WI38 (cell line): Measurements from ENCODE around the gene SEC14L3.
"Not testable (repeated sequence)": the region's sequence is repeated elsewhere in the genome, so short reads cannot be mapped to it uniquely, and the experiment has no call there.

Experiments used
- H3K4me3 ChIP-seq: 2 replicates; pipeline ENCODE4 v1.5.1; 2011; ENCODE audit warnings: low read depth, mild to moderate bottlenecking, control low read depth, low read length
- TF ChIP-seq, protein P1 (sequence below): IDR thresholded peaks from 2 replicates; pipeline ENCODE4 v1.5.1; 2012; ENCODE audit warnings: low read depth, mild to moderate bottlenecking, control low read depth, low read length

The SEC14L3 gene

DNA sequence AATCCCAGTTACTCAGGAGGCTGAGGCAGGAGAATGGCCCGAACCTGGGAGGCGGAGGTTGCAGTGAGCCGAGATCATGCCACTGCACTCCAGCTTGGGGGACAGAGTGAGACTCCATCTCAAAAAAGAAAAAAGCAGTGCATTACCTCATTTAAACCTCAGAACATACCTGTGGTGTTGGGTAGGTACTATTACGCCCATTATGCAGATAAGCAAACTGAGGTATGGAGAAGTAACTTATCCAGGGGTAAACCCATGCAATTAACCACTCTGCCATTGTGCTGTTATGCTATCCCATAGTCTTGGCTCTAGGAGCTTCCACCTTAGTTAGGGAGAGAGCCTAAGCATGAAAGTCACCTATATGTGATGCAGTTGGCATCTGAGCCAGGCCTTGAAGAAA lies 2.3 kb upstream of the SEC14L3 start:
- no peak overlapping the region for H3K4me3 ChIP-seq
- TF ChIP-seq, protein P1, sequence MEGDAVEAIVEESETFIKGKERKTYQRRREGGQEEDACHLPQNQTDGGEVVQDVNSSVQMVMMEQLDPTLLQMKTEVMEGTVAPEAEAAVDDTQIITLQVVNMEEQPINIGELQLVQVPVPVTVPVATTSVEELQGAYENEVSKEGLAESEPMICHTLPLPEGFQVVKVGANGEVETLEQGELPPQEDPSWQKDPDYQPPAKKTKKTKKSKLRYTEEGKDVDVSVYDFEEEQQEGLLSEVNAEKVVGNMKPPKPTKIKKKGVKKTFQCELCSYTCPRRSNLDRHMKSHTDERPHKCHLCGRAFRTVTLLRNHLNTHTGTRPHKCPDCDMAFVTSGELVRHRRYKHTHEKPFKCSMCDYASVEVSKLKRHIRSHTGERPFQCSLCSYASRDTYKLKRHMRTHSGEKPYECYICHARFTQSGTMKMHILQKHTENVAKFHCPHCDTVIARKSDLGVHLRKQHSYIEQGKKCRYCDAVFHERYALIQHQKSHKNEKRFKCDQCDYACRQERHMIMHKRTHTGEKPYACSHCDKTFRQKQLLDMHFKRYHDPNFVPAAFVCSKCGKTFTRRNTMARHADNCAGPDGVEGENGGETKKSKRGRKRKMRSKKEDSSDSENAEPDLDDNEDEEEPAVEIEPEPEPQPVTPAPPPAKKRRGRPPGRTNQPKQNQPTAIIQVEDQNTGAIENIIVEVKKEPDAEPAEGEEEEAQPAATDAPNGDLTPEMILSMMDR: no peak

DNA sequence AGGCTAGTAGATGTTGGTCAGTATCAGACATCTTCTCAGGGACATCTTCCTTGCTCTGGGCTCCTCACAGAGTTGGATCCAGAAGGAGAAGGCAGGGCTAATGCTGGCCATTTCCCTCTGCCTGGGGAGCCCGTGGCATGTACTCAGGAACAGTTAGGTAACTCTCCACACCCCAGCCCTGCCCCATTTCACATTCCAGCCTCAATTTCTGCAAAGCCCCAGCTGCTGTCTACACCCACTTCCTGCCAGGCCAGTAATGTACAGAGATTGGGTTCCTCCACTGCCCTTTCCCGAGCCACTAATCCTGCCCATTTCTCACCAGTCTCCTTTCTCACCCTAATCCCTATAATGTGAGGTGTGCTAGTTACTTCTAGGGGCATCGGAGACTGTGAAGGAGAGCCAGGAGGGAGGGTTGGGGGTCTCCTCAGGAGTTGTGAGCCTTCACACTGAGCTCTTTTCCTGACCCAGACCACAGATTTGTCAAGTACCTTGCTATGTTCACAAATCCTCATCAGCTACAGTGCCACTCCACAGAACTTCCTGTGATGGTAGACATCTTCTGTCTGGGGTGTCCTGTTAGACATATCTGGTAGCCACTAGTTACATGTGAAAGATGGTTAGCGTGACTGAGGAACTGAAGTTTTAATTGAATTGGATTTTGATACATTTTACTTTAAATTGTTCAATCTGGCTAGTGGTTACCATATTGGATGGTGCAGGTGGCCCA lies 1.3 kb upstream of the SEC14L3 start:
- H3K4me3 ChIP-seq: no peak overlapping the region
- TF ChIP-seq, protein P1: no peak

DNA sequence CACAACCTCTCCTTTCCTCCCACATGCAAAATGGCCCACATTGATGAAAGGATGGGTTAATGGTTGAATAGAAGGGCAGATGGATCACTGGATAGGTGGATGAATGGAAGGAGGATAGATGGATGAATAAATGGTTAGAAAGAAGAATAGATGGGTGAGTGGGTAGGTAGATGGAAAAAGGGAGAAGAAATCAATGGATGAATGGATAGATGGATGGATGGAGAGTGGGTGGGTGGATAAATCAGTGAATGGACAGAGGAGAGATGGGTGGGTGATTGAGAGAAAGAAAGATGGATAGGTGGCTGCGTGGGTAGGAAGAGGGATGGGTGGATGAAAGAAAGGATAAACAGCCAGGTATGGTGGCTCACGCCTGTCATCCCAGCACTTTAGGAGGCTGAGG lies 1.2 kb downstream of the SEC14L3 start:
- H3K4me3 ChIP-seq: no peak overlapping the region
- TF ChIP-seq, protein P1: no peak

DNA sequence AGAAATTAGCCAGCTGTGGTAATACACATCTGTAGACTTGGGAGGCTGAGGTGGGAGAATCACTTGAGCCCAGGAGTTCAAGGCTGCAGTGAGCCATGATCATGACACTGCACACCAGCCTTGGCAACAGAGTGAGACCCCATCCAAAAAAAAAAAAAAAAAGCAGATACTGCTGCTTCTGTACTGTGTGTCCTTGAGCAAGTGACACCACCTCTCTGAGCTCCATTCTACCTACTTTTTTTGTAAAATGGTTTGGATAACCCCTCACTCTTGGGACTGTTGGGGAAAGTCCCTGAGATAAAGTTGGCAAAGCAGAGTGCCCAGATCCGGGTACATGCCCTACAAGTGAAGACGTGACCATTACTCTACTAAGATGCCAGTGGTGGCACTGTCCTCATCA lies 2.7 kb downstream of the SEC14L3 start:
- no peak overlapping the region for H3K4me3 ChIP-seq
- TF ChIP-seq, protein P1: no peak

DNA sequence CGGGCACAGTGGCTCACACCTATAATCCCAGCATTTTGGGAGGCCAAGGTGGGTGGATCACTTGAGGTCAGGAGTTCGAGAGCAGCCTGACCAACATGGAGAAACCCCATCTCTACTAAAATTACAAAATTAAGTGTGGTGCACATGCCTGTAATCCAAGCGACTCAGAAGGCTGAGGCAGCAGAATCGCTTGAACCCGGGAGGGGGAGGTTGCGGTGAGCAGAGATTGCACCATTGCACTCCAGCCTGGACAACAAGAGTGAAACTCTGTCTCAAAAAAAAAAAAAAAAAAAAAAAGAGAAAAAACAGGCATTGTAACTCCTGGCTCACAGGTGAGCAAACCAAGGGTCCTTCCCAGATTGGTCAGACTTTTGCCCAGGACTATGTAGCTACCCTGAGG lies 11.3 kb downstream of the SEC14L3 start:
- H3K4me3 ChIP-seq: not testable (repeated sequence)

DNA sequence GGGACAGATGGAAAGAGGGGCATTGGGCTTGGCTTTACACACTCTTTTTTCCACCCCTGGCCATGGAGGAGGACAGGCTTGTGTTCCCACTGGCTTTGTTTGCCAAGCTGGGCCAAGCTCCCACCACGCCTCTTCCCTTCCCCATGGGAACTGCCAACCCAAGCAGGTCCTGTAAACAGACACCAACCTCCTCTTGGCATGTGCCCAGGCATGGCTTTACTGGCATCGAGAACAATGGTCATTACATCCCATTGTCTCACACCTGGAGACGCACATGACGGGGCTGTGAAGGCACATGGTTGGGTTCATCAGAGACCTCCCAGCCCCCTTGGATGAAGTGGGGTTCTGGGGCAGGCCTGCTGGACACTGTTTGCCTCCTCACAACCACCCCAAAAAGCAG lies 11.7 kb downstream of the SEC14L3 start:
- TF ChIP-seq, protein P1: no peak
- no peak overlapping the region for H3K4me3 ChIP-seq

DNA sequence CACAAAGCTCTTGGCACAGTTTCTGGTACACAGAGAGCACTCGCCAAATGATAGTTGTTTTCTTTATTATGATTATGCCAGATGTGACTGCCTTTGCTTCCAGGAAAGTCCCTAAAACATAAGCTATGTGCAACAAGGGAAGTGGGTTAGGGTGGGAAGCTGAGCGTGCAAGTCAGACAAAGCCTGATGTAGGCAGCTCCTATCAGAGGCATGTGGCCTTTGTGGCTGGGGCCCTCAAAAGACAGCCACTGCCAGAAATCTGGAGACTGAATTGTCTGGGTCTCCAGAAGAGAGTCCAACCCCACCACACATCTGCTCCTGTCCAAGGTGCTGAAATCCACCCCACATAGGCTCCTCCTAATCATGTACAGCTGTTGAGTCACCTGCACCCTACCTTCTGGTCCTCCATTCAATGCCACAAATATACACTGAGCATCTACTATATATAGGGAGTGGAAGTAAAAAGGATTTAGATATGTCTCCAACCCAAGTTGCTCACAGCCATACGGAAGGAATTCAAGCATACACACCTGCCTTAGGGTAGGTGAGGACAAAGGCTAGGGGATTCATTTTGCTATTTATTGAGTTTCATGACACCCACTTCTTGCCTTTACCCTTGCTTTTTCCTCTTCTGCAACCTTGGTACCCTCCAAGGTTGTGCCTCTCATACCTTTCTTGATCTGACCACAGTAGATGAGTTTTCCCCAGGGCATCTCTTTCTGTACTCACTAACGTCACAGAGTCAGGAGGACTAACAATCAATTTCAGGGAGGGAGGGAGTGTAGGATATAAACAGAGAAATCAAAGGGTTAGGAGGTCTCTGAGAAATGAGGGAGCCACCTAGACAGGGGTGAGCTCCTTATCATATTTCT lies 12.4 kb downstream of the SEC14L3 start:
- TF ChIP-seq, protein P1: no peak
- no peak overlapping the region for H3K4me3 ChIP-seq
